ENCODE results near the gene LOXHD1. TPM values are rescaled to one million over a fixed set of nuclear protein-coding genes. Genes with fewer than 3 reads are reported as not detected.

The LOXHD1 gene
- total RNA-seq, 6 experiments from 2014 or later = not detected

GRCh38 chr18:46587600-46587999, 69.4 kb downstream of the LOXHD1 start:
- ATAC-seq (no peak), DNase-seq (no peak)
- Histone ChIP-seq H3K36me3 (no peaks in the 10 kb centered on the region), H3K9me3 (no peaks in the 10 kb centered on the region), H3K27ac (no peak overlapping the region), H3K4me1 (no peaks in the 10 kb centered on the region), H3K4me3 (no peak overlapping the region), H3K27me3 (no peaks in the 10 kb centered on the region)
- TF ChIP-seq CTCF (IDR thresholded peaks at IDR 0.05) = no peak
- no peak for TF ChIP-seq POLR2A (IDR thresholded peaks at IDR 0.05)
- 53% methylated on average over 3 of the region's 3 CpGs for WGBS (ENCODE audit: insufficient coverage, low coverage, low lambda C conversion rate, missing lambda C conversion rate)
- intact Hi-C loops (cut with DNase I) = no loop called here

- TF ChIP-seq POLR2A (IDR thresholded peaks at IDR 0.05) = no peak
- no peak for TF ChIP-seq CTCF (IDR thresholded peaks at IDR 0.05)
- intact Hi-C loops (cut with DNase I) = no loop called here
- H3K27me3 ChIP-seq = no peaks in the 10 kb centered on the region
- no peak overlapping the region for H3K27ac ChIP-seq
- no peaks in the 10 kb centered on the region for H3K4me1 ChIP-seq
- no peak overlapping the region for H3K4me3 ChIP-seq
- DNase-seq = no peak
- no peak for ATAC-seq
- 75% methylated on average over 3 of the region's 3 CpGs for WGBS (ENCODE audit: insufficient coverage, low coverage, low lambda C conversion rate, missing lambda C conversion rate)
- no peaks in the 10 kb centered on the region for H3K36me3 ChIP-seq
- H3K9me3 ChIP-seq = no peaks in the 10 kb centered on the region
Observed at GRCh38 chr18:46583711-46584110, 73.3 kb downstream of the LOXHD1 start.

GRCh38 chr18:46581648-46582047, 75.4 kb downstream of the LOXHD1 start:
- DNase-seq (no peak), ATAC-seq (no peak)
- TF ChIP-seq CTCF (IDR thresholded peaks at IDR 0.05) (no peak), POLR2A (IDR thresholded peaks at IDR 0.05) (no peak)
- no peak overlapping the region for H3K27ac ChIP-seq
- H3K4me1 ChIP-seq = no peaks in the 10 kb centered on the region
- H3K4me3 ChIP-seq = no peak overlapping the region
- no peaks in the 10 kb centered on the region for H3K9me3 ChIP-seq
- H3K36me3 ChIP-seq = no peaks in the 10 kb centered on the region
- intact Hi-C loops (cut with DNase I) = no loop called here
- no peaks in the 10 kb centered on the region for H3K27me3 ChIP-seq

- no peak for TF ChIP-seq POLR2A (IDR thresholded peaks at IDR 0.05)
- no peak for TF ChIP-seq CTCF (IDR thresholded peaks at IDR 0.05)
Observed at GRCh38 chr18:46578987-46579386, 78.0 kb downstream of the LOXHD1 start.

GRCh38 chr18:46577546-46577945, 79.5 kb downstream of the LOXHD1 start:
- ATAC-seq (no peak), DNase-seq (no peak)
- Histone ChIP-seq H3K27me3 (no peaks in the 10 kb centered on the region), H3K36me3 (no peaks in the 10 kb centered on the region), H3K4me3 (no peak overlapping the region), H3K27ac (no peak overlapping the region), H3K4me1 (no peaks in the 10 kb centered on the region), H3K9me3 (no peaks in the 10 kb centered on the region)
- whole genome bisulfite sequencing (ENCODE audit: insufficient coverage, low coverage, low lambda C conversion rate, missing lambda C conversion rate) = 94% methylated on average over 7 of the region's 11 CpGs
- no peak for TF ChIP-seq POLR2A (IDR thresholded peaks at IDR 0.05)
- no peak for TF ChIP-seq CTCF (IDR thresholded peaks at IDR 0.05)
- intact Hi-C loops (cut with DNase I) = no loop called here

More at GRCh38 chr18:46578987-46579386, 78.0 kb downstream of the LOXHD1 start:
- WGBS (ENCODE audit: insufficient coverage, low coverage, low lambda C conversion rate, missing lambda C conversion rate) = 80% methylated on average over 1 of the region's 2 CpGs
- intact Hi-C loops (cut with DNase I) = no loop called here
- no peaks in the 10 kb centered on the region for H3K36me3 ChIP-seq
- ATAC-seq = no peak
- no peaks in the 10 kb centered on the region for H3K27me3 ChIP-seq
- DNase-seq = no peak
- no peaks in the 10 kb centered on the region for H3K4me1 ChIP-seq
- no peak overlapping the region for H3K27ac ChIP-seq
- H3K4me3 ChIP-seq = no peak overlapping the region
- H3K9me3 ChIP-seq = no peaks in the 10 kb centered on the region
